ENCODE results near the gene SLC1A7.

DNA sequence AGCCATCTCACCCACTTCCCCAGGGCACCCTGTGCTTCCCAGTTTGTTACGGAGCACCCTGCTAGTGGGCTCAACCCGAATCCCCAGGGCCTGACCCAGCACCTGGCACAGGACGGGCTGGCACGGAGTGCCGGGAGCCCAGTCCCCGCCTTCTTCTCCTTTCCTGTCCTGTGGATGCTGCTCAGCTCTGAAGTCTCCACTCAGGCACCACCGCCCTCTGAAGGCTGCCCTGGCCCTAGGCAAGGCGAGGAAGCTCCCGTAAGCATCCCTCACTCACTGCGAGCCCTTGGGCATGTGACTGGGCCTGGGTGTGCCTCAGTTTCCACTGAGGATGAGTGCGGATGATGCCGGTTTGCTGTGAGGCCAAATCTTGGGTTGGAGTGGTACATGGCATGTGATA, 21.8 kb downstream of the SLC1A7 start:
- TF ChIP-seq POLR2A (IDR thresholded peaks at IDR 0.05; ENCODE audit: low read depth, low read length), result no peak
- TF ChIP-seq TAF1 (IDR thresholded peaks at IDR 0.05; ENCODE audit: borderline replicate concordance, low read depth, low read length), result no peak
